Astrocyte of the cerebellum (primary cell): ENCODE data around the gene ANKRD11.

Experiments
- DNase-seq: peaks from one replicate; pipeline ENCODE4 v3.0.0-alpha.2; 2011; ENCODE audit warnings: low read depth
- H3K4me3 ChIP-seq: 2 replicates; pipeline ENCODE4 v1.5.1; 2011; ENCODE audit warnings: mild to moderate bottlenecking, low read depth, low read length, moderate library complexity
- in situ Hi-C: cut with HindIII; loops from 2 replicates; pipeline ENCODE4 v1.10.0; 2017; ENCODE audit warnings: low sequenced_read_pairs
- TF ChIP-seq, protein P1 (sequence below): IDR thresholded peaks from 2 replicates; pipeline ENCODE4 v1.5.1; 2012; ENCODE audit warnings: low read length, low read depth, moderate library complexity, mild to moderate bottlenecking; ENCODE audit errors: missing control alignments

Gene ANKRD11

DNA sequence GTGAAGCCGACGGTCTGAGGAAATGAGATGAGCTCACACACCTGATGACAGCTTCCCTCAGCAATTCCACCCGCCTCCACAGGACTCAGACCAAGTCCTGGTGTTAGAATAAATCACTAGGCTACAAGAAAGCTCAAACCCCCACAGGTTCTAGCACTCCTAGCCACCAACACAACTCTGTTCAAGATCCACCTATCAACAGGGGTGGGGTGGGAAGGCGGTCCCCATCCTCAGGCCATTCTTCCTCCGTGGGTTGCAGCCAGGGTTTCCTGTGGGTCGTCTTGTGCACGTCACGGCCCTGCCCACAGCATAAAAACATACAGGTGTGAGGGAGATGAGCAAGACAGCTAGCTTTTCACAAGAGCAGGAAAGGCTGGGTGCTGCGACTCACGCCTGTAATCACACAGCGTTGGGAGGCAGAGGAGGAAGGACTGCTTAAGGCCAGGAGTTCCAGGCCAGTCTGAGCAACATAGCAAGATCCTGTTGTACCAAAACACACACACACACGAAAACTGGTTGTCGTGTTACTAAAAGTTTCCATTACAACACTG is 81.1 kb downstream of the ANKRD11 start:
- in situ Hi-C loops: no loop called here
- DNase-seq: no peak
- no peak overlapping the region for H3K4me3 ChIP-seq
- TF ChIP-seq, protein P1, sequence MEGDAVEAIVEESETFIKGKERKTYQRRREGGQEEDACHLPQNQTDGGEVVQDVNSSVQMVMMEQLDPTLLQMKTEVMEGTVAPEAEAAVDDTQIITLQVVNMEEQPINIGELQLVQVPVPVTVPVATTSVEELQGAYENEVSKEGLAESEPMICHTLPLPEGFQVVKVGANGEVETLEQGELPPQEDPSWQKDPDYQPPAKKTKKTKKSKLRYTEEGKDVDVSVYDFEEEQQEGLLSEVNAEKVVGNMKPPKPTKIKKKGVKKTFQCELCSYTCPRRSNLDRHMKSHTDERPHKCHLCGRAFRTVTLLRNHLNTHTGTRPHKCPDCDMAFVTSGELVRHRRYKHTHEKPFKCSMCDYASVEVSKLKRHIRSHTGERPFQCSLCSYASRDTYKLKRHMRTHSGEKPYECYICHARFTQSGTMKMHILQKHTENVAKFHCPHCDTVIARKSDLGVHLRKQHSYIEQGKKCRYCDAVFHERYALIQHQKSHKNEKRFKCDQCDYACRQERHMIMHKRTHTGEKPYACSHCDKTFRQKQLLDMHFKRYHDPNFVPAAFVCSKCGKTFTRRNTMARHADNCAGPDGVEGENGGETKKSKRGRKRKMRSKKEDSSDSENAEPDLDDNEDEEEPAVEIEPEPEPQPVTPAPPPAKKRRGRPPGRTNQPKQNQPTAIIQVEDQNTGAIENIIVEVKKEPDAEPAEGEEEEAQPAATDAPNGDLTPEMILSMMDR: no peak

DNA sequence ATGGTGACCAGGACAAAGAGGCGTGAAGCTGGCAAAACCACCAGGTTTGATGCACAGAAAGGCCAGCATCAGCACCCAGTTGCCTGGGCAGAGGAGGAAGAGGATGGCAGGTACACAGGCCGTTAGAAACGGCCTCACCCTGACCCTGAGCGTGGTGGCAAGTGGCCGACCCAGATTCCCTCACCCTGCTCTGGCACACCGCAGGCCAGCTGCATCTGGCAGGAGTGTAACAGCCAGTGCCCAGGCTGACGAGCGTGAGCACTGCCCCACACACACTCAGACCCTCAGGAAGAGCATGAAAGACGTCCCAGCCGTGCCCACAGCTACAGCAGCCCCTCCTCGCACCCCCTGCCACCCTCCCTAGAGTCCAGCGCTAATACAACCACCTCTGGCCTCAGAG is 82.0 kb downstream of the ANKRD11 start:
- no peak overlapping the region for H3K4me3 ChIP-seq
- TF ChIP-seq, protein P1: no peak
- no peak for DNase-seq
- in situ Hi-C loops: no loop called here

DNA sequence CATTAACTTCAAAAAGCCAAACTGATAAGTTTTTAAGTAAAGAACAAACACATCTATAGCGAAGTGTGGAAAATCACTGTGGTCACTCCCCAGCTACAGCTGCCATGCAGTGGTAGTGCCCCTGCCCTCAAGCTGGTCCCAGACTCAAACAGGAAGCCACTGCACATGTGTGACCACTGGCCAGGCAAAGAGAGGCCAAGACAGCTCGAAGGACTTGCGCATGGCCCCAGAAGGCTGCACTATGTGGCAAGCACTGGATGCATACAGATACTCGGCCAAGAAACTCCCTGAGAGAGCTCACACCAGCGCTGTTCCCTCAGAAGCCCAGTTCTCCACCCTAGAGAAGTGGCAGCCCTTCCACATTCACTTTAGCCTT is 82.4 kb downstream of the ANKRD11 start:
- in situ Hi-C loops: no loop called here
- no peak for DNase-seq
- TF ChIP-seq, protein P1: no peak
- H3K4me3 ChIP-seq: no peak overlapping the region

DNA sequence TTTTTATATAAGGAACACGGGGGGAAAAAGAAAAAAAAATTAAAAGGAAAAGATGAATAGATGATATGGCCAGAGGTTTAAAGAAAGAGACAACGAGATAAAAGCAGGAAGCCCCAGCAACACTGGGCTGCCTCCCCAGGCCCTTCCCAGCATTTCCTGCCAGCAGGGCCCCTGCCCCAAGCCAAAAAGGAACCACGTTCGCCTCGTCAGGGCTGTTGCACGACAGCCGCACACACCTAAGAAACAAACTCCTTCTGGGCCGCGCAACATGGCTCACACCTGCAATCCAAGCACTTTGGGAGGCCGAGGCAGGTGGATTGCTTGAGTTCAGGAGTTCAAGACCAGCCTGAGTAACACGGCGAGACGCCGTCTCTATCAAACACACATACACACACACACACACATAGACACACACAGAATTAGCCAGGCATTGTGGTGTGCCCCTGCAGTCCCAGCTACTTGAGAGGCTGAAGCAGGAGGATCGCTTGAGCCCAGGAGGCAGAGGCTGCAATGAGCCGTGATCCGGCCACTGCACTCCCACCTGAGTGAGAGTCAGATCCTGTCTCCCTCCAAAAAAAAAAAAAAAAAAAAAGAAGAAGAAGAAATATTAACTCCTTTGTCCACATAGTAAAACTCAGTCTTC is 83.0 kb downstream of the ANKRD11 start:
- in situ Hi-C loops: no loop called here
- DNase-seq: no peak
- TF ChIP-seq, protein P1: no peak
- H3K4me3 ChIP-seq: no peak overlapping the region

DNA sequence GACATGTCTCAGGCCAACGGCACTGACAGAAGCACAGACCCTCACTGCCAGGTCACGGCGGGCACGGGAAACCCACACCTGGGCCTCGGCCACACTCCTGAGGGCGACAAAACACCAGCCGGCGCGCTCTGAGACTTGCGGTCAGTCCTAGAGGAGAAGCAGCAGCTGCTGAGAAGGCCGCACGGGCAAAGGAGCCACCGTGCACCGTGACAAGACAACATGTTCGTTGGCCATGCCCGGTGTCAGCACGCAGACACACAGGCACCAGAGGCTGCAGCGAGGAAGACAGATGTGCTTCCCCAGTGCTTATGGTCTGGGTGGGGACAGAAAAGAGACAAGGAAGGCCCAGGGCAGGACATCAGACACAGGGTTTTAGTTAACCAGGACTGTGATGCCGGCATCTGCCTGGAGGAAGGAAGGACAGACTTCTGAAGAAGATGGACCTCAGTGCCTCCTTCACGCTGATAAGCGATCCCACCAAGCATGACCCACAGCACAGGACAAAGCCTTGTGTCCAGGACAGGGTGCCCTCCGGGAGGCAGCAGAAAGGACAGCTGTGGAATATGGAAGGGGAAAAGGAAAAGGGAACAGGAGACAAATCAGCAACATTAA is 84.0 kb downstream of the ANKRD11 start:
- DNase-seq: no peak
- no peak overlapping the region for H3K4me3 ChIP-seq
- TF ChIP-seq, protein P1: no peak
- in situ Hi-C loops: no loop called here

DNA sequence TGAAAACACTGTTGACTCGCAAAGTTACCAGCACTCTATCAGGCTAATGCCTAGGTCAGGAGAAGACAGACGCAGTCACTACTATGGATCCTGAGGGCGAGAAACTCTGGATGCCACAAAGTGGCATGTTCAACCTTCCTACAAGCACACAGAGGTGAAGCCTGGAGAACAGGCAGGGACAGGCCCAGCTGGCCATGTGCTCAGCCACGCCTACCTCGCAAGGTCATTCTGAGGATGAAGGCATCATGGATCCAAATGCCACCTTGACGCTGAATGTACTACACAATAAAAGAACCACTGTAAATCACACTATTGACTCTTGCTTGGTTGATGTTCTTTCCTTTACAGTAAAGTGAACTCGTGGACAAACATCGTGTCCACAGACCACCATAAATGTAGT is 85.8 kb downstream of the ANKRD11 start:
- DNase-seq: no peak
- no peak overlapping the region for H3K4me3 ChIP-seq
- TF ChIP-seq, protein P1: no peak
- in situ Hi-C loops: no loop called here
